SK-N-SH (cell line): ENCODE measurements around the gene FZD4.

Experiments used
- JUND ChIP-seq: IDR thresholded peaks from 2 replicates; pipeline ENCODE4 v1.4.0; 2012
- NRF1 ChIP-seq: IDR thresholded peaks from 2 replicates; pipeline ENCODE4 v1.6.1; 2012; ENCODE audit warnings: low read depth, mild to moderate bottlenecking, low read length
- TF ChIP-seq, protein P1 (sequence below): fragments of 200-600 bp; sonication (generic); IDR thresholded peaks from 2 replicates; pipeline ENCODE4 v1.6.1; 2017; ENCODE audit warnings: antibody characterized with exemption, mild to moderate bottlenecking, moderate library complexity
- TF ChIP-seq, protein P2 (sequence below): fragments of 150-350 bp; IDR thresholded peaks from 2 replicates; pipeline ENCODE4 v1.6.1; 2017; ENCODE audit warnings: antibody characterized with exemption, low read length, low read depth, borderline replicate concordance

DNA sequence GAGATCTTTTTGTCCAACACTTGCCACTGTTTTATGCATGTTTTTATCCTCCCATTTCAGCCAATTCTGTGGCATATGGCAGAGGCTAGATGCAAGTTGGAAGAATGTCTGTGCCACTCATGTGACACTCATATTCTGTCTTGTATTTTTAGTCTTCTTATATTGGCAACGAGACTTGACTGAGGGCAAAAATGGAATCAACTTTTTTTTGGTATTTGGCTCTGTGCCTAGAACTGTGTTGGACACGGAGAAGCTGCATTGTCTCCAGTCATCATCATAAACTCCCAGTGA is 1.7 kb upstream of the FZD4 start:
- no peak for TF ChIP-seq JUND
- TF ChIP-seq, protein P1, sequence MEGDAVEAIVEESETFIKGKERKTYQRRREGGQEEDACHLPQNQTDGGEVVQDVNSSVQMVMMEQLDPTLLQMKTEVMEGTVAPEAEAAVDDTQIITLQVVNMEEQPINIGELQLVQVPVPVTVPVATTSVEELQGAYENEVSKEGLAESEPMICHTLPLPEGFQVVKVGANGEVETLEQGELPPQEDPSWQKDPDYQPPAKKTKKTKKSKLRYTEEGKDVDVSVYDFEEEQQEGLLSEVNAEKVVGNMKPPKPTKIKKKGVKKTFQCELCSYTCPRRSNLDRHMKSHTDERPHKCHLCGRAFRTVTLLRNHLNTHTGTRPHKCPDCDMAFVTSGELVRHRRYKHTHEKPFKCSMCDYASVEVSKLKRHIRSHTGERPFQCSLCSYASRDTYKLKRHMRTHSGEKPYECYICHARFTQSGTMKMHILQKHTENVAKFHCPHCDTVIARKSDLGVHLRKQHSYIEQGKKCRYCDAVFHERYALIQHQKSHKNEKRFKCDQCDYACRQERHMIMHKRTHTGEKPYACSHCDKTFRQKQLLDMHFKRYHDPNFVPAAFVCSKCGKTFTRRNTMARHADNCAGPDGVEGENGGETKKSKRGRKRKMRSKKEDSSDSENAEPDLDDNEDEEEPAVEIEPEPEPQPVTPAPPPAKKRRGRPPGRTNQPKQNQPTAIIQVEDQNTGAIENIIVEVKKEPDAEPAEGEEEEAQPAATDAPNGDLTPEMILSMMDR = no peak
- TF ChIP-seq, protein P2, sequence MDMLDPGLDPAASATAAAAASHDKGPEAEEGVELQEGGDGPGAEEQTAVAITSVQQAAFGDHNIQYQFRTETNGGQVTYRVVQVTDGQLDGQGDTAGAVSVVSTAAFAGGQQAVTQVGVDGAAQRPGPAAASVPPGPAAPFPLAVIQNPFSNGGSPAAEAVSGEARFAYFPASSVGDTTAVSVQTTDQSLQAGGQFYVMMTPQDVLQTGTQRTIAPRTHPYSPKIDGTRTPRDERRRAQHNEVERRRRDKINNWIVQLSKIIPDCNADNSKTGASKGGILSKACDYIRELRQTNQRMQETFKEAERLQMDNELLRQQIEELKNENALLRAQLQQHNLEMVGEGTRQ = no peak
- TF ChIP-seq NRF1 = no peak
